Ovary (tissue), 9 donors: ENCODE measurements around the gene DUSP22. TPM values are rescaled to one million over a fixed set of nuclear protein-coding genes. Genes with fewer than 3 reads are reported as not detected.

Source experiments
- DNase-seq, 5 donors: peaks; one replicate each; pipeline ENCODE4 v3.0.0-alpha.2; 2019 to 2020
- H3K27ac ChIP-seq, 2 donors: fragments of 200-600 bp; one replicate each; pipeline versions ENCODE4 v1.5.1 to v1.8.0; 2019 to 2022
- H3K27me3 ChIP-seq: fragments of 200-600 bp; one replicate; pipeline ENCODE4 v1.8.0; 2022
- H3K36me3 ChIP-seq: fragments of 200-600 bp; sonication (generic); one replicate; pipeline ENCODE4 v1.5.1; 2019
- H3K4me1 ChIP-seq: one replicate; pipeline ENCODE4 v1.8.1; 2013; ENCODE audit warnings: mild to moderate bottlenecking, moderate library complexity; ENCODE audit not compliant: insufficient read depth
- H3K4me3 ChIP-seq: fragments of 200-600 bp; sonication (generic); one replicate; pipeline ENCODE4 v1.5.1; 2017
- H3K9me3 ChIP-seq, 2 donors: fragments of 200-600 bp in 1 of 2; sonication (generic) in 1 of 2; one replicate each; pipeline versions ENCODE4 v1.5.1 to v1.8.1; 2013 to 2019; ENCODE audit warnings: mild to moderate bottlenecking in 1 of 2, moderate library complexity in 1 of 2
- CTCF ChIP-seq, 3 donors: fragments of 450-650 bp in 2 of 3; fragments of 200-600 bp in 1 of 3; IDR thresholded peaks; one replicate each; pipeline versions ENCODE4 v1.5.1 to v1.8.0; 2016 to 2022; ENCODE audit warnings: antibody characterized with exemption in 3 of 3, mild to moderate bottlenecking in 1 of 3
- EP300 ChIP-seq: sonication (generic); formaldehyde crosslinking; IDR thresholded peaks from one replicate; pipeline ENCODE4 v1.6.1; 2017; ENCODE audit warnings: antibody characterized with exemption
- POLR2A ChIP-seq: fragments of 450-650 bp; IDR thresholded peaks from one replicate; pipeline ENCODE4 v1.6.1; 2017; ENCODE audit warnings: antibody characterized with exemption, mild to moderate bottlenecking, moderate library complexity
- WGBS, 3 donors: extraction: QIAGEN DNeasy Blood & Tissue Kit in 1 of 3; methylation state at CpG; one replicate each; pipeline versions ENCODE4 v1.1.5 to v1.1.7; 2013 to 2017; 5-methylcytosine and 5-hydroxymethylcytosine counted together
- intact Hi-C, 4 donors: fragments of 100-400 bp; cut with DNase I; formaldehyde crosslinking; loops; one replicate each; pipeline versions ENCODE4 v1.11.0 to v1.15.1; 2022 to 2023
- polyA plus RNA-seq, 2 donors: library from polyadenylated mRNA; stranded (reverse); fragments of 200-250 nt in 1 of 2; fragments of 350-450 nt in 1 of 2; fragmentation: Illumina TruSeq in 1 of 2; extraction: RNeasy Lipid Tissue Mini Kit (QIAGEN cat#74804) in 1 of 2; gene quantifications; one replicate each; pipeline ENCODE4 v1.2.3, GENCODE V29; 2013 to 2014
- total RNA-seq, 7 donors: library from RNA; depleted of rRNA in 2 of 7; stranded (reverse); fragments of >200 nt in 2 of 7; fragmentation: NEBNext Ultra II Directional in 3 of 7; extraction: Animal tissue kit (Norgen Biotek cat#: 25700) in 3 of 7; gene quantifications; one replicate each; pipeline versions ENCODE4 v1.1.0 to v1.2.4, GENCODE V29; 2016 to 2023
- donor health status: DM: no; HTN: no; CAD: no; lungs with moderate emphysema.
- donor health status: DM: no; HTN: no; CAD: no.
- donor health status: Bipolar disorder and iron deficiency.
- donor health status: DM: yes; HTN: yes; CAD: no.
- donor health status: DM: no; HTN: no; CAD: no.
- donor health status: DM: yes; HTN: yes; CAD: no.

The DUSP22 gene
- total and polyA plus RNA-seq, 9 donors: 24.7 to 35.0 (median 29.3) TPM

GRCh38 chr6:334536-335510, 42.5 kb downstream of the DUSP22 start:
- DNase-seq: no peak
- Histone ChIP-seq H3K36me3 (no peaks in the 10 kb centered on the region), H3K9me3 (no peaks in the 10 kb centered on the region), H3K27ac (no peak overlapping the region), H3K4me1 (no peaks in the 10 kb centered on the region), H3K4me3 (no peak overlapping the region), H3K27me3 (no peaks in the 10 kb centered on the region)
- TF ChIP-seq CTCF (IDR thresholded peaks at IDR 0.05) (no peak), POLR2A (no peak), EP300 (no peak)
- 84 to 89% (median 86%) methylated on average over 10 of the region's 10 CpGs for WGBS, 3 donors
- intact Hi-C loops: no loop called here

GRCh38 chr6:335572-335971, 43.3 kb downstream of the DUSP22 start:
- Histone ChIP-seq H3K9me3 (no peaks in the 10 kb centered on the region), H3K4me1 (no peaks in the 10 kb centered on the region), H3K36me3 (no peaks in the 10 kb centered on the region), H3K4me3 (no peak overlapping the region), H3K27ac (no peak overlapping the region), H3K27me3 (no peaks in the 10 kb centered on the region)
- TF ChIP-seq CTCF (IDR thresholded peaks at IDR 0.05): no peak
- no peak for TF ChIP-seq POLR2A
- no peak for TF ChIP-seq EP300
- intact Hi-C loops: no loop called here
- 75 to 82% (median 78%) methylated on average over 6 of the region's 6 CpGs for WGBS, 3 donors
- DNase-seq: no peak

GRCh38 chr6:336159-337114, 44.1 kb downstream of the DUSP22 start:
- Histone ChIP-seq H3K36me3 (no peaks in the 10 kb centered on the region), H3K4me1 (no peaks in the 10 kb centered on the region), H3K4me3 (no peak overlapping the region), H3K27me3 (no peaks in the 10 kb centered on the region), H3K27ac (no peak overlapping the region), H3K9me3 (no peaks in the 10 kb centered on the region)
- intact Hi-C loops: no loop called here
- WGBS, 3 donors: 68 to 71% (median 69%) methylated on average over 10 of the region's 10 CpGs
- no peak for TF ChIP-seq POLR2A
- TF ChIP-seq EP300: no peak
- TF ChIP-seq CTCF (IDR thresholded peaks at IDR 0.05): no peak
- DNase-seq: no peak

- Histone ChIP-seq H3K4me1 (no peaks in the 10 kb centered on the region), H3K9me3 (no peaks in the 10 kb centered on the region), H3K27ac (no peak overlapping the region), H3K4me3 (no peak overlapping the region), H3K27me3 (no peaks in the 10 kb centered on the region), H3K36me3 (no peaks in the 10 kb centered on the region)
- no peak for TF ChIP-seq POLR2A
- TF ChIP-seq CTCF (IDR thresholded peaks at IDR 0.05): no peak
- no peak for TF ChIP-seq EP300
- intact Hi-C loops: no loop called here
- DNase-seq: no peak
- 60 to 64% (median 64%) methylated on average over 10 of the region's 10 CpGs for WGBS, 3 donors
These were observed 45.6 kb downstream of the DUSP22 start for GRCh38 chr6:337805-338368.
